ENCODE measurements around the gene TPCN1. TPM values are rescaled to one million over a fixed set of nuclear protein-coding genes. Genes with fewer than 3 reads are reported as not detected.
A peak's percentile ranks its signal among the peaks of the same experiment; 100 is the strongest.

TPCN1 gene
- total and polyA plus RNA-seq, 2 of the 13 experiments (the other 11 are each of a cell fraction or from before 2014, with no cell fraction given), result 8.0 to 26.8 TPM

- TF ChIP-seq ATRX (CRISPR knock-in tag; IDR thresholded peaks at IDR 0.05; ENCODE audit: borderline replicate concordance), result no peak
- TF ChIP-seq EEA1 (CRISPR knock-in tag; IDR thresholded peaks at IDR 0.05; ENCODE audit: borderline replicate concordance), result no peak
- TF ChIP-seq KLF16 (CRISPR knock-in tag; IDR thresholded peaks at IDR 0.05), result peak; percentile 21 to 77; a peak in 2 of 4 replicates
- TF ChIP-seq ZNF704 (CRISPR knock-in tag; IDR thresholded peaks at IDR 0.05; ENCODE audit: borderline replicate concordance), result 0 out of 2 replicates have a peak, but pooled peaks have one; percentile 86
- TF ChIP-seq PHF5A (CRISPR knock-in tag; IDR thresholded peaks at IDR 0.05; ENCODE audit: low read depth, unreplicated experiment), result no peak
- TF ChIP-seq, protein P1, sequence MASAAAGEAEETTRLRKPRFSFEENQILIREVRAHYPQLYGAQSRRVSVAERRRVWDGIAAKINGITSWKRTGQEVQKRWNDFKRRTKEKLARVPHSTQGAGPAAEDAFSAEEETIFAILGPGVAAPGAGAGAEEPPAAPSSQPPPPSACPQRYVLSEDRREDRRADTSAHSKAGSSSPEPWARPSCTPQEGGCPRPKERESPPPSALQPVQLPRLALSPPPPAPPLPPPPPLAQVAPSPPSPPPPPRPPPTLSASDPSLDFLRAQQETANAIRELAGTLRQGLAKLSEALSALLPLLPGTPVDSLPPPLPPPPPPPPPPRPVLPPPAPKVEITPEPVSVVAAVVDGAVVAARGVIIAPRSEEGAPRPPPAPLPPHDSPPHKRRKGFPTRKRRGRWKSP (CRISPR knock-in tag; IDR thresholded peaks at IDR 0.05), result peak; percentile 26; the same call in 1 of the 2 replicates
- TF ChIP-seq NONO (IDR thresholded peaks at IDR 0.05), result no peak
- TF ChIP-seq NONO (CRISPR knock-in tag; conservative IDR thresholded peaks at IDR 0.05), result peak; percentile 90
- TF ChIP-seq ZNF530 (CRISPR knock-in tag; IDR thresholded peaks at IDR 0.05; ENCODE audit: low read depth), result no peak
- TF ChIP-seq, protein P2, sequence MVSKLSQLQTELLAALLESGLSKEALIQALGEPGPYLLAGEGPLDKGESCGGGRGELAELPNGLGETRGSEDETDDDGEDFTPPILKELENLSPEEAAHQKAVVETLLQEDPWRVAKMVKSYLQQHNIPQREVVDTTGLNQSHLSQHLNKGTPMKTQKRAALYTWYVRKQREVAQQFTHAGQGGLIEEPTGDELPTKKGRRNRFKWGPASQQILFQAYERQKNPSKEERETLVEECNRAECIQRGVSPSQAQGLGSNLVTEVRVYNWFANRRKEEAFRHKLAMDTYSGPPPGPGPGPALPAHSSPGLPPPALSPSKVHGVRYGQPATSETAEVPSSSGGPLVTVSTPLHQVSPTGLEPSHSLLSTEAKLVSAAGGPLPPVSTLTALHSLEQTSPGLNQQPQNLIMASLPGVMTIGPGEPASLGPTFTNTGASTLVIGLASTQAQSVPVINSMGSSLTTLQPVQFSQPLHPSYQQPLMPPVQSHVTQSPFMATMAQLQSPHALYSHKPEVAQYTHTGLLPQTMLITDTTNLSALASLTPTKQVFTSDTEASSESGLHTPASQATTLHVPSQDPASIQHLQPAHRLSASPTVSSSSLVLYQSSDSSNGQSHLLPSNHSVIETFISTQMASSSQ (IDR thresholded peaks at IDR 0.05; ENCODE audit: low read depth), result no peak
- TF ChIP-seq, protein P2 (CRISPR knock-in tag; IDR thresholded peaks at IDR 0.05; ENCODE audit: borderline replicate concordance), result no peak
- TF ChIP-seq, protein P3, sequence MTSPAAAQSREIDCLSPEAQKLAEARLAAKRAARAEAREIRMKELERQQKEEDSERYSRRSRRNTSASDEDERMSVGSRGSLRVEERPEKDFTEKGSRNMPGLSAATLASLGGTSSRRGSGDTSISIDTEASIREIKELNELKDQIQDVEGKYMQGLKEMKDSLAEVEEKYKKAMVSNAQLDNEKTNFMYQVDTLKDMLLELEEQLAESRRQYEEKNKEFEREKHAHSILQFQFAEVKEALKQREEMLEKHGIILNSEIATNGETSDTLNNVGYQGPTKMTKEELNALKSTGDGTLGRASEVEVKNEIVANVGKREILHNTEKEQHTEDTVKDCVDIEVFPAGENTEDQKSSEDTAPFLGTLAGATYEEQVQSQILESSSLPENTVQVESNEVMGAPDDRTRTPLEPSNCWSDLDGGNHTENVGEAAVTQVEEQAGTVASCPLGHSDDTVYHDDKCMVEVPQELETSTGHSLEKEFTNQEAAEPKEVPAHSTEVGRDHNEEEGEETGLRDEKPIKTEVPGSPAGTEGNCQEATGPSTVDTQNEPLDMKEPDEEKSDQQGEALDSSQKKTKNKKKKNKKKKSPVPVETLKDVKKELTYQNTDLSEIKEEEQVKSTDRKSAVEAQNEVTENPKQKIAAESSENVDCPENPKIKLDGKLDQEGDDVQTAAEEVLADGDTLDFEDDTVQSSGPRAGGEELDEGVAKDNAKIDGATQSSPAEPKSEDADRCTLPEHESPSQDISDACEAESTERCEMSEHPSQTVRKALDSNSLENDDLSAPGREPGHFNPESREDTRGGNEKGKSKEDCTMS (CRISPR knock-in tag; conservative IDR thresholded peaks at IDR 0.05), result no peak
- peak; percentile 66 for TF ChIP-seq MNT (IDR thresholded peaks at IDR 0.05)
- TF ChIP-seq, protein P4, sequence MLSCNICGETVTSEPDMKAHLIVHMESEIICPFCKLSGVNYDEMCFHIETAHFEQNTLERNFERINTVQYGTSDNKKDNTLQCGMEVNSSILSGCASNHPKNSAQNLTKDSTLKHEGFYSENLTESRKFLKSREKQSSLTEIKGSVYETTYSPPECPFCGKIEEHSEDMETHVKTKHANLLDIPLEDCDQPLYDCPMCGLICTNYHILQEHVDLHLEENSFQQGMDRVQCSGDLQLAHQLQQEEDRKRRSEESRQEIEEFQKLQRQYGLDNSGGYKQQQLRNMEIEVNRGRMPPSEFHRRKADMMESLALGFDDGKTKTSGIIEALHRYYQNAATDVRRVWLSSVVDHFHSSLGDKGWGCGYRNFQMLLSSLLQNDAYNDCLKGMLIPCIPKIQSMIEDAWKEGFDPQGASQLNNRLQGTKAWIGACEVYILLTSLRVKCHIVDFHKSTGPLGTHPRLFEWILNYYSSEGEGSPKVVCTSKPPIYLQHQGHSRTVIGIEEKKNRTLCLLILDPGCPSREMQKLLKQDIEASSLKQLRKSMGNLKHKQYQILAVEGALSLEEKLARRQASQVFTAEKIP (CRISPR knock-in tag; IDR thresholded peaks at IDR 0.05; ENCODE audit: borderline replicate concordance), result no peak
- TF ChIP-seq ZNF713 (CRISPR knock-in tag; IDR thresholded peaks at IDR 0.05), result no peak
These were observed 35.9 kb upstream of the TPCN1 start, which contains the start of the genes DDX54 and RITA1 (continued) for GRCh38 chr12:113185180-113186032.
